AG08395 (cell line): ENCODE data around the gene TXLNG.
A peak's percentile ranks its signal among the peaks of the same experiment; 100 is the strongest.
"Not testable (repeated sequence)": the region's sequence is repeated elsewhere in the genome, so short reads cannot be mapped to it uniquely, and the experiment has no call there.

Experiments
- DNase-seq: peaks from one replicate; pipeline ENCODE4 v3.0.0; 2012; ENCODE audit warnings: mixed read lengths, low spot score

TXLNG gene

GRCh38 chrX:16786139-16786790 lies at the start of gene TXLNG:
Gene TXLNG, plus strand, starts transcription at chrX:16786466. Its CDS starts 22 bp downstream, at chrX:16786488.
- peak; percentile 99 for DNase-seq

GRCh38 chrX:16737024-16737423 lies 49.2 kb upstream of the TXLNG start:
- no peak for DNase-seq

GRCh38 chrX:16739574-16739973 lies 46.7 kb upstream of the TXLNG start:
- no peak for DNase-seq

- peak; percentile 81 for DNase-seq
Measured at GRCh38 chrX:16743604-16744325, 42.5 kb upstream of the TXLNG start.

GRCh38 chrX:16745102-16745501 lies 41.2 kb upstream of the TXLNG start:
- no peak for DNase-seq

GRCh38 chrX:16745659-16746058 lies 40.6 kb upstream of the TXLNG start:
- no peak for DNase-seq

- DNase-seq, result no peak
Measured at GRCh38 chrX:16748425-16748824, 37.8 kb upstream of the TXLNG start.

- DNase-seq, result no peak
Measured at GRCh38 chrX:16750136-16750535, 36.1 kb upstream of the TXLNG start.

- no peak for DNase-seq
Measured at GRCh38 chrX:16754019-16754418, 32.2 kb upstream of the TXLNG start.

- no peak for DNase-seq
Measured at GRCh38 chrX:16756724-16757123, 29.5 kb upstream of the TXLNG start.

GRCh38 chrX:16761500-16761899 lies 24.8 kb upstream of the TXLNG start:
- not testable (repeated sequence) for DNase-seq

GRCh38 chrX:16762579-16762978 lies 23.7 kb upstream of the TXLNG start:
- no peak for DNase-seq

GRCh38 chrX:16765594-16765993 lies 20.7 kb upstream of the TXLNG start:
- DNase-seq, result no peak

GRCh38 chrX:16770970-16771482 lies 15.2 kb upstream of the TXLNG start:
- DNase-seq, result no peak

GRCh38 chrX:16771483-16772398 lies 14.5 kb upstream of the TXLNG start:
- DNase-seq, result no peak

GRCh38 chrX:16772460-16772859 lies 13.8 kb upstream of the TXLNG start:
- DNase-seq, result no peak

GRCh38 chrX:16774746-16775145 lies 11.5 kb upstream of the TXLNG start:
- no peak for DNase-seq

- DNase-seq, result no peak
Measured at GRCh38 chrX:16778545-16778944, 7.7 kb upstream of the TXLNG start.

GRCh38 chrX:16778993-16779392 lies 7.3 kb upstream of the TXLNG start:
- DNase-seq, result no peak

GRCh38 chrX:16779815-16780214 lies 6.5 kb upstream of the TXLNG start:
- DNase-seq, result not testable (repeated sequence)

GRCh38 chrX:16783452-16783851 lies 2.8 kb upstream of the TXLNG start:
- DNase-seq, result no peak

- not testable (repeated sequence) for DNase-seq
Measured at GRCh38 chrX:16784440-16784839, 1.8 kb upstream of the TXLNG start.
